Measurements from ENCODE around the gene DNAH10. TPM values are rescaled to one million over a fixed set of nuclear protein-coding genes. Genes with fewer than 3 reads are reported as not detected.

Gene DNAH10
- total RNA-seq, 1 donor from 2014 or later, result 1.0 TPM

DNA sequence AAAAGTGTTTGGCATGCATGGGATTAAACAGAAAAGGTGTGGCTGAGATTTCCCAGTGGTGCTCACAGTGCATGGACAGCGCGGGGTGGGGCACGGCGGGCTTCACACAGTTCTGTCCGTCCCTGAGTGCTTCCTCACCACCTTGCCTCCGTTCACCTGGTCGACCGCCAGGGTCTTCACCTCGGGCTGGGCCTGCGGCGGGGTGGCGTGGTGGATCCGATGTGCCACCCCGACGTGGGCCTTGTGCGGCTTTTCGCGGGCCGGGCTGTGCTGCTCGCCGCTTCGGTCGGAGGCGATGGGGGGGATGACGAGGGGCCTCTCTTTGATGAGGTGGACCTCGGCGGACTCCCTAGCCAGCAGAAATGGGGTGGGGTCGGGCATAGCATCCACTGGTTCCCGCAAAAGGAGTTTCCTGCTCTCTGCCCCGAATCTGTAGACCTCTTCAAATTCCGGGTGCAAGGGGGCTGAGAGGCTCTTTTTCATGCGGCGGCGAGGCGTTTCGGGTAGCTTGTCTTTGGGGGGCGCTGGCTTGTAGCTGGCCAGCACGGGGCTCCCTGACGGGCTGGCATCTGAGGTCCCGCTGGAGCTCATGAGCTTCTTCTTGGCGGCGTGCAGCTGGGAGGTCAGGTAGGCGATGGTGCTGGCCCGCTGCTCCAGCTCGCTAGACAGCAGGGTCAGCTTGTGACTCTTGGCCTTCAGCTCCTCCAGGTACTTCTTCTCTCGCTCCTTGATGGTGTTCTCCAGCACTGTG is 175.0 kb downstream of the DNAH10 start:
- peaks cover 4% of the 10 kb centered on the region for H3K9me3 Mint-ChIP-seq (ENCODE audit: low read depth)
- peaks cover 34% of the 10 kb centered on the region for H3K36me3 Mint-ChIP-seq (ENCODE audit: insufficient read depth)
- H3K27me3 Mint-ChIP-seq, result no peaks in the 10 kb centered on the region
- DNase-seq (ENCODE audit: low spot score, unreplicated experiment), result no peak
- H3K4me3 Mint-ChIP-seq (ENCODE audit: low read depth), result no peak overlapping the region
- no peak overlapping the region for H3K27ac Mint-ChIP-seq
- TF ChIP-seq, protein P1, sequence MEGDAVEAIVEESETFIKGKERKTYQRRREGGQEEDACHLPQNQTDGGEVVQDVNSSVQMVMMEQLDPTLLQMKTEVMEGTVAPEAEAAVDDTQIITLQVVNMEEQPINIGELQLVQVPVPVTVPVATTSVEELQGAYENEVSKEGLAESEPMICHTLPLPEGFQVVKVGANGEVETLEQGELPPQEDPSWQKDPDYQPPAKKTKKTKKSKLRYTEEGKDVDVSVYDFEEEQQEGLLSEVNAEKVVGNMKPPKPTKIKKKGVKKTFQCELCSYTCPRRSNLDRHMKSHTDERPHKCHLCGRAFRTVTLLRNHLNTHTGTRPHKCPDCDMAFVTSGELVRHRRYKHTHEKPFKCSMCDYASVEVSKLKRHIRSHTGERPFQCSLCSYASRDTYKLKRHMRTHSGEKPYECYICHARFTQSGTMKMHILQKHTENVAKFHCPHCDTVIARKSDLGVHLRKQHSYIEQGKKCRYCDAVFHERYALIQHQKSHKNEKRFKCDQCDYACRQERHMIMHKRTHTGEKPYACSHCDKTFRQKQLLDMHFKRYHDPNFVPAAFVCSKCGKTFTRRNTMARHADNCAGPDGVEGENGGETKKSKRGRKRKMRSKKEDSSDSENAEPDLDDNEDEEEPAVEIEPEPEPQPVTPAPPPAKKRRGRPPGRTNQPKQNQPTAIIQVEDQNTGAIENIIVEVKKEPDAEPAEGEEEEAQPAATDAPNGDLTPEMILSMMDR (IDR thresholded peaks at IDR 0.05; ENCODE audit: unreplicated experiment), result no peak
- H3K4me1 Mint-ChIP-seq (ENCODE audit: low read depth), result no peaks in the 10 kb centered on the region

- H3K36me3 Mint-ChIP-seq (ENCODE audit: insufficient read depth), result peaks cover 38% of the 10 kb centered on the region
- H3K4me1 Mint-ChIP-seq (ENCODE audit: low read depth), result no peaks in the 10 kb centered on the region
- no peak for DNase-seq (ENCODE audit: low spot score, unreplicated experiment)
- peak overlapping the region; percentile 35 for H3K27ac Mint-ChIP-seq
- H3K4me3 Mint-ChIP-seq (ENCODE audit: low read depth), result no peak overlapping the region
- no peaks in the 10 kb centered on the region for H3K27me3 Mint-ChIP-seq
- no peaks in the 10 kb centered on the region for H3K9me3 Mint-ChIP-seq (ENCODE audit: low read depth)
- TF ChIP-seq, protein P1 (IDR thresholded peaks at IDR 0.05; ENCODE audit: unreplicated experiment), result no peak
Measured at GRCh38 chr12:123937707-123938591, 175.8 kb downstream of the DNAH10 start.

- no peak for DNase-seq (ENCODE audit: low spot score, unreplicated experiment)
- peaks cover 33% of the 10 kb centered on the region for H3K36me3 Mint-ChIP-seq (ENCODE audit: insufficient read depth)
- H3K9me3 Mint-ChIP-seq (ENCODE audit: low read depth), result no peaks in the 10 kb centered on the region
- TF ChIP-seq, protein P1 (IDR thresholded peaks at IDR 0.05; ENCODE audit: unreplicated experiment), result peak; percentile 33
- H3K27ac Mint-ChIP-seq, result peak overlapping the region; percentile 35
- no peaks in the 10 kb centered on the region for H3K4me1 Mint-ChIP-seq (ENCODE audit: low read depth)
- no peak overlapping the region for H3K4me3 Mint-ChIP-seq (ENCODE audit: low read depth)
- no peaks in the 10 kb centered on the region for H3K27me3 Mint-ChIP-seq
Measured at GRCh38 chr12:123938679-123939480, 176.8 kb downstream of the DNAH10 start.

DNA sequence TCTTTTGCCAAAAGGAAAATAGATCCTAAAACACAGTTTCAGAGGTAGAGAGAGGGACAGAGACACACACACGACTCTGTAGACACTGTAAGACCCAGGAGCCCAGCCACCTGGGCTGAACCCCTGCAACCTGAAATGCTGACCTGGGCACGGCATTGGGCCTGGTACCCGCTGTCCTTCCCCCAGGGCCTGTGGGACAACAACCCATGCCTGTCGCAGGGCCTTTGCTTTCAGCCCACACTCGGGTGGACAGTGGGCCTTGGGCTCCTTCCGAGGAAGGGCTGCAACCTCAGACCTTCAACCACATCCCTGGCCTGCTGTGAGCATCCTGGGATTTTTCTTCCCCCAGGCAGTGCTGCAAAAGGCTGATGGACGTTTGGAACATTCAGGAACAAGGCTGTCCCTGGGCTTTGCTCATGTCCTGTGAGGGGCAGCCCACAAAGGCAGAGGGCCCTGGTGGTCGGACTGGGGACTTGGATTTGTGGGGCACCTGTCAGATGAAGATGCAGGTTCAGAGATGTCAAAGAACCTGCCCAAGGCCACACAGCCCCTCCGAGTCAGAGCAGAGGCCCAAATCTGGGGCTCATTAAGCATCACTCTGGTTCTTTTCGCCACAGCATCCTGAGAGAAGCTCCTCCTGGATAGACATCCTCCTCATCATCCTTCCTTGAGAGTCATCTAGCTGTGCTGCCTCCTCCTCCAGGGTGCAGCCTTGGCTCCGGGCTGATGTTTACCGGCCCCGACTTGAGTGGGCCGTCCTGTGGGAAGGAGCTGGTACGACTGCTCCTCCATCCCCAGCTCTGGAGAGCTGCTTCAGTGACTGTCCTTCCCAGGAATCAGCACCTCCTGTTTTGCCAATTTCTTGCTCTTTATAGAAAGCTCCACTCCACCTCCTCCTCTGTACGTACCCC is 177.9 kb downstream of the DNAH10 start:
- DNase-seq (ENCODE audit: low spot score, unreplicated experiment), result no peak
- Mint-ChIP-seq H3K9me3 (ENCODE audit: low read depth) (no peaks in the 10 kb centered on the region), H3K36me3 (ENCODE audit: insufficient read depth) (peaks cover 38% of the 10 kb centered on the region), H3K27me3 (no peaks in the 10 kb centered on the region), H3K4me3 (ENCODE audit: low read depth) (no peak overlapping the region), H3K27ac (peak overlapping the region; percentile 45), H3K4me1 (ENCODE audit: low read depth) (no peaks in the 10 kb centered on the region)
- TF ChIP-seq, protein P1 (IDR thresholded peaks at IDR 0.05; ENCODE audit: unreplicated experiment), result no peak

Data from progenitor cell of endocrine pancreas (in vitro differentiated cells).